ENCODE data around the gene ARSG. TPM values are rescaled to one million over a fixed set of nuclear protein-coding genes. Genes with fewer than 3 reads are reported as not detected.
"Not testable (repeated sequence)": the region's sequence is repeated elsewhere in the genome, so short reads cannot be mapped to it uniquely, and the experiment has no call there.

ARSG gene
- total RNA-seq, 1 experiment from 2014 or later: 7.9 TPM

GRCh38 chr17:68352041-68352440 is 60.7 kb downstream of the ARSG start:
- H3K36me3 Mint-ChIP-seq: no peaks in the 10 kb centered on the region
- H3K4me1 Mint-ChIP-seq: no peaks in the 10 kb centered on the region
- H3K27me3 Mint-ChIP-seq (ENCODE audit: low read depth): no peaks in the 10 kb centered on the region
- H3K9me3 Mint-ChIP-seq: no peaks in the 10 kb centered on the region
- H3K27ac Mint-ChIP-seq: no peak overlapping the region
- POLR2A ChIA-PET: no interaction called here
- no peak for DNase-seq (ENCODE audit: low spot score)
- no peak overlapping the region for H3K4me3 Mint-ChIP-seq
- CTCF ChIA-PET: interaction anchor here (2.0 kb wide), 1 partner anchor 47 kb away, joined by 8 read pairs; no protein-coding TSS in a partner anchor
- ATAC-seq: no peak
- no peak for TF ChIP-seq ZNF232 (CRISPR knock-in tag; IDR thresholded peaks at IDR 0.05)
- TF ChIP-seq, protein P1, sequence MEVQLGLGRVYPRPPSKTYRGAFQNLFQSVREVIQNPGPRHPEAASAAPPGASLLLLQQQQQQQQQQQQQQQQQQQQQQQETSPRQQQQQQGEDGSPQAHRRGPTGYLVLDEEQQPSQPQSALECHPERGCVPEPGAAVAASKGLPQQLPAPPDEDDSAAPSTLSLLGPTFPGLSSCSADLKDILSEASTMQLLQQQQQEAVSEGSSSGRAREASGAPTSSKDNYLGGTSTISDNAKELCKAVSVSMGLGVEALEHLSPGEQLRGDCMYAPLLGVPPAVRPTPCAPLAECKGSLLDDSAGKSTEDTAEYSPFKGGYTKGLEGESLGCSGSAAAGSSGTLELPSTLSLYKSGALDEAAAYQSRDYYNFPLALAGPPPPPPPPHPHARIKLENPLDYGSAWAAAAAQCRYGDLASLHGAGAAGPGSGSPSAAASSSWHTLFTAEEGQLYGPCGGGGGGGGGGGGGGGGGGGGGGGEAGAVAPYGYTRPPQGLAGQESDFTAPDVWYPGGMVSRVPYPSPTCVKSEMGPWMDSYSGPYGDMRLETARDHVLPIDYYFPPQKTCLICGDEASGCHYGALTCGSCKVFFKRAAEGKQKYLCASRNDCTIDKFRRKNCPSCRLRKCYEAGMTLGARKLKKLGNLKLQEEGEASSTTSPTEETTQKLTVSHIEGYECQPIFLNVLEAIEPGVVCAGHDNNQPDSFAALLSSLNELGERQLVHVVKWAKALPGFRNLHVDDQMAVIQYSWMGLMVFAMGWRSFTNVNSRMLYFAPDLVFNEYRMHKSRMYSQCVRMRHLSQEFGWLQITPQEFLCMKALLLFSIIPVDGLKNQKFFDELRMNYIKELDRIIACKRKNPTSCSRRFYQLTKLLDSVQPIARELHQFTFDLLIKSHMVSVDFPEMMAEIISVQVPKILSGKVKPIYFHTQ (CRISPR knock-in tag; IDR thresholded peaks at IDR 0.05): no peak
- no peak for TF ChIP-seq ATF3 (CRISPR knock-in tag; conservative IDR thresholded peaks at IDR 0.05)
- TF ChIP-seq ELF4 (CRISPR knock-in tag; IDR thresholded peaks at IDR 0.05; ENCODE audit: low read depth): no peak
- TF ChIP-seq, protein P2, sequence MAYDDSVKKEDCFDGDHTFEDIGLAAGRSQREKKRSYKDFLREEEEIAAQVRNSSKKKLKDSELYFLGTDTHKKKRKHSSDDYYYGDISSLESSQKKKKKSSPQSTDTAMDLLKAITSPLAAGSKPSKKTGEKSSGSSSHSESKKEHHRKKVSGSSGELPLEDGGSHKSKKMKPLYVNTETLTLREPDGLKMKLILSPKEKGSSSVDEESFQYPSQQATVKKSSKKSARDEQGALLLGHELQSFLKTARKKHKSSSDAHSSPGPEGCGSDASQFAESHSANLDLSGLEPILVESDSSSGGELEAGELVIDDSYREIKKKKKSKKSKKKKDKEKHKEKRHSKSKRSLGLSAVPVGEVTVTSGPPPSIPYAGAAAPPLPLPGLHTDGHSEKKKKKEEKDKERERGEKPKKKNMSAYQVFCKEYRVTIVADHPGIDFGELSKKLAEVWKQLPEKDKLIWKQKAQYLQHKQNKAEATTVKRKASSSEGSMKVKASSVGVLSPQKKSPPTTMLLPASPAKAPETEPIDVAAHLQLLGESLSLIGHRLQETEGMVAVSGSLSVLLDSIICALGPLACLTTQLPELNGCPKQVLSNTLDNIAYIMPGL (CRISPR knock-in tag; IDR thresholded peaks at IDR 0.05): no peak
- TF ChIP-seq, protein P3, sequence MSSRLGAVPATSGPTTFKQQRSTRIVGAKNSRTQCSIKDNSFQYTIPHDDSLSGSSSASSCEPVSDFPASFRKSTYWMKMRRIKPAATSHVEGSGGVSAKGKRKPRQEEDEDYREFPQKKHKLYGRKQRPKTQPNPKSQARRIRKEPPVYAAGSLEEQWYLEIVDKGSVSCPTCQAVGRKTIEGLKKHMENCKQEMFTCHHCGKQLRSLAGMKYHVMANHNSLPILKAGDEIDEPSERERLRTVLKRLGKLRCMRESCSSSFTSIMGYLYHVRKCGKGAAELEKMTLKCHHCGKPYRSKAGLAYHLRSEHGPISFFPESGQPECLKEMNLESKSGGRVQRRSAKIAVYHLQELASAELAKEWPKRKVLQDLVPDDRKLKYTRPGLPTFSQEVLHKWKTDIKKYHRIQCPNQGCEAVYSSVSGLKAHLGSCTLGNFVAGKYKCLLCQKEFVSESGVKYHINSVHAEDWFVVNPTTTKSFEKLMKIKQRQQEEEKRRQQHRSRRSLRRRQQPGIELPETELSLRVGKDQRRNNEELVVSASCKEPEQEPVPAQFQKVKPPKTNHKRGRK (CRISPR knock-in tag; IDR thresholded peaks at IDR 0.05; ENCODE audit: borderline replicate concordance): no peak
- TF ChIP-seq, protein P4, sequence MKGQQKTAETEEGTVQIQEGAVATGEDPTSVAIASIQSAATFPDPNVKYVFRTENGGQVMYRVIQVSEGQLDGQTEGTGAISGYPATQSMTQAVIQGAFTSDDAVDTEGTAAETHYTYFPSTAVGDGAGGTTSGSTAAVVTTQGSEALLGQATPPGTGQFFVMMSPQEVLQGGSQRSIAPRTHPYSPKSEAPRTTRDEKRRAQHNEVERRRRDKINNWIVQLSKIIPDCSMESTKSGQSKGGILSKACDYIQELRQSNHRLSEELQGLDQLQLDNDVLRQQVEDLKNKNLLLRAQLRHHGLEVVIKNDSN (CRISPR knock-in tag; IDR thresholded peaks at IDR 0.05): no peak
- TF ChIP-seq ZNF425 (CRISPR knock-in tag; conservative IDR thresholded peaks at IDR 0.05): no peak
- TF ChIP-seq NR3C1 (CRISPR knock-in tag; conservative IDR thresholded peaks at IDR 0.05; ENCODE audit: low read depth): no peak

GRCh38 chr17:68352671-68353070 is 61.4 kb downstream of the ARSG start:
- DNase-seq (ENCODE audit: low spot score); H3K4me1 Mint-ChIP-seq; H3K9me3 Mint-ChIP-seq; POLR2A ChIA-PET; H3K27me3 Mint-ChIP-seq (ENCODE audit: low read depth); H3K36me3 Mint-ChIP-seq; H3K27ac Mint-ChIP-seq; ATAC-seq; H3K4me3 Mint-ChIP-seq: not testable (repeated sequence)
- CTCF ChIA-PET: interaction anchor here (2.0 kb wide), 1 partner anchor 46 kb away, joined by 8 read pairs; no protein-coding TSS in a partner anchor

GRCh38 chr17:68353111-68353521 is 61.8 kb downstream of the ARSG start:
- 0 out of 2 replicates have a peak, but pooled peaks cover 3% of the 10 kb centered on the region for H3K36me3 Mint-ChIP-seq
- H3K4me1 Mint-ChIP-seq: no peaks in the 10 kb centered on the region
- CTCF ChIA-PET: interaction anchor here (2.0 kb wide), 1 partner anchor 46 kb away, joined by 8 read pairs; no protein-coding TSS in a partner anchor
- ATAC-seq (no peak), DNase-seq (ENCODE audit: low spot score) (no peak)
- POLR2A ChIA-PET: no interaction called here
- no peaks in the 10 kb centered on the region for H3K27me3 Mint-ChIP-seq (ENCODE audit: low read depth)
- H3K9me3 Mint-ChIP-seq: no peaks in the 10 kb centered on the region
- no peak overlapping the region for H3K27ac Mint-ChIP-seq
- no peak overlapping the region for H3K4me3 Mint-ChIP-seq
- TF ChIP-seq NR3C1 (CRISPR knock-in tag; conservative IDR thresholded peaks at IDR 0.05; ENCODE audit: low read depth): no peak
- no peak for TF ChIP-seq E2F5 (CRISPR knock-in tag; IDR thresholded peaks at IDR 0.05)
- TF ChIP-seq FOXP4 (CRISPR knock-in tag; IDR thresholded peaks at IDR 0.05): no peak
- no peak for TF ChIP-seq FOXP1 (CRISPR knock-in tag; IDR thresholded peaks at IDR 0.05; ENCODE audit: borderline replicate concordance)
- TF ChIP-seq ZSCAN18 (CRISPR knock-in tag; IDR thresholded peaks at IDR 0.05): no peak
- TF ChIP-seq JAZF1 (CRISPR knock-in tag; IDR thresholded peaks at IDR 0.05): no peak
- TF ChIP-seq FOXJ3 (CRISPR knock-in tag; IDR thresholded peaks at IDR 0.05; ENCODE audit: borderline replicate concordance): no peak
- TF ChIP-seq ZNF263 (CRISPR knock-in tag; IDR thresholded peaks at IDR 0.05; ENCODE audit: low read depth): no peak
- TF ChIP-seq NFATC4 (CRISPR knock-in tag; IDR thresholded peaks at IDR 0.05): no peak
